H1 (cell line): ENCODE data around the gene EN1. TPM values are rescaled to one million over a fixed set of nuclear protein-coding genes. Genes with fewer than 3 reads are reported as not detected.

ENCODE experiments used
- CHD2 ChIP-seq: IDR thresholded peaks from 2 replicates; pipeline ENCODE4 v1.6.1; 2012; ENCODE audit warnings: low read length, improper control_type of control experiment
- EZH2 ChIP-seq: fragments of 200-600 bp; sonication (generic); IDR thresholded peaks from 2 replicates; pipeline ENCODE4 v1.7.1; 2012; ENCODE audit warnings: low read depth, mild to moderate bottlenecking, moderate library complexity, low read length, inconsistent platforms; ENCODE audit not compliant: severe bottlenecking
- RNF2 ChIP-seq: fragments of 200-900, 300-1000 bp; sonication (generic); IDR thresholded peaks from 2 replicates; pipeline ENCODE4 v1.7.1; 2016; ENCODE audit warnings: borderline replicate concordance, low read depth, mild to moderate bottlenecking, antibody characterized with exemption, low read length; ENCODE audit not compliant: poor library complexity, severe bottlenecking; ENCODE audit errors: missing control alignments
- SAP30 ChIP-seq: fragments of 300-600 bp; sonication (generic); IDR thresholded peaks from 2 replicates; pipeline ENCODE4 v1.7.1; 2012; ENCODE audit warnings: low read length, moderate library complexity, mild to moderate bottlenecking, inconsistent platforms; ENCODE audit not compliant: insufficient read depth, insufficient replicate concordance
- SIX5 ChIP-seq: IDR thresholded peaks from 2 replicates; pipeline ENCODE4 v1.6.1; 2011; ENCODE audit warnings: mild to moderate bottlenecking, low read depth, low read length
- SUZ12 ChIP-seq: fragments of 200-600 bp; sonication (generic); IDR thresholded peaks from 2 replicates; pipeline ENCODE4 v1.6.1; 2012; ENCODE audit warnings: mild to moderate bottlenecking, inconsistent platforms, low read length, moderate library complexity, mixed read lengths
- TEAD4 ChIP-seq: IDR thresholded peaks from 2 replicates; pipeline ENCODE4 v1.6.1; 2012; ENCODE audit warnings: low read depth, low read length, inconsistent platforms, mixed read lengths
- polyA plus RNA-seq, 7 experiments: library from polyadenylated mRNA; depleted of rRNA in 3 of 7; stranded (reverse) in 5 of 7; unstranded in 2 of 7; fragments of >200 nt in 5 of 7; fragments of 200-250 nt in 2 of 7; gene quantifications; 1 replicate in 5 of 7; 2 replicates in 1 of 7; 4 replicates in 1 of 7; pipeline versions ENCODE4 v1.2.1 to v1.2.3, GENCODE V29; 2011 to 2013; ENCODE audit warnings: missing spikeins in 2 of 7, mixed read lengths in 2 of 7
- total RNA-seq: library from RNA; stranded (reverse); fragmentation: NEBNext Ultra II Directional; extraction: Animal tissue kit (Norgen Biotek cat#: 25700); gene quantifications from 2 replicates; pipeline ENCODE4 v1.2.1, GENCODE V29; 2021
- TF ChIP-seq, protein P1 (sequence below): IDR thresholded peaks from 2 replicates; pipeline ENCODE4 v1.6.1; 2011; ENCODE audit warnings: low read length, improper control_type of control experiment

Gene EN1
- total and polyA plus RNA-seq, 2 of the 8 experiments (the other 6 are each of a cell fraction or from before 2014, with no cell fraction given): not detected

DNA sequence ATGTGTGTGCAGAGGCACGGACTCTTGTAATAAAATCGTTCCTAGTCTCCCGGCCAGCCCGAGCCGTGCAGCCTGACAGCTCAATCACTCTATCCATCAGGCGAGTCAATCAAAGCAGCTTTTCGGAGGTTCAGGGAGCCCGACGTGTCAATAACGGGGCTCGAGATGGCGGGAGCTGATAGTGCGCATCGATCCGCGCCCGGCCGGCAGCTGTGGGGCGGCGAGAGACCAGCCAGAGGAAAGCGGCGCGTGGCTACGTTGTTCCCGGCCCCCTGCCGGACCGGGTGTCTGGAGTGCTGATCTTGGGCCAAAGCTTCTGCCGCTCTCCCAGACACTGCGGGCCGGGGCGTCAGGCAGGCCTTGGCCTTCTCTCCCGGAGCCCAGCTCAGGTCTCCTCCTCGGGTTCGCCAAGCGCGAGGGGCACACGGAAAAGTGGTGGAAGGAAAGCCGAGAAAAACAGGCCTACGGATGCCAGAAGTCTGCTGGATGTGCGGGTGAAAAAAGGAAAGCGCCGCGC is 2.4 kb downstream of the EN1 start (continued):
- TF ChIP-seq, protein P1, sequence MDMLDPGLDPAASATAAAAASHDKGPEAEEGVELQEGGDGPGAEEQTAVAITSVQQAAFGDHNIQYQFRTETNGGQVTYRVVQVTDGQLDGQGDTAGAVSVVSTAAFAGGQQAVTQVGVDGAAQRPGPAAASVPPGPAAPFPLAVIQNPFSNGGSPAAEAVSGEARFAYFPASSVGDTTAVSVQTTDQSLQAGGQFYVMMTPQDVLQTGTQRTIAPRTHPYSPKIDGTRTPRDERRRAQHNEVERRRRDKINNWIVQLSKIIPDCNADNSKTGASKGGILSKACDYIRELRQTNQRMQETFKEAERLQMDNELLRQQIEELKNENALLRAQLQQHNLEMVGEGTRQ: no peak
- TF ChIP-seq SUZ12 (peak; percentile 96; the same call in 1 of the 2 replicates), SIX5 (no peak), EZH2 (peak; percentile 100), SAP30 (no peak), CHD2 (no peak), RNF2 (peak; percentile 96), TEAD4 (no peak)
